H1 (cell line): ENCODE measurements around the gene KRCC1. TPM values are rescaled to one million over a fixed set of nuclear protein-coding genes. Genes with fewer than 3 reads are reported as not detected.

Source experiments
- CTCF ChIA-PET: fragments of 300-600 bp; sonication (Branson Sonifier 250); formaldehyde crosslinking; loops from one replicate; lab custom pipeline; 2021; ENCODE audit not compliant: partially characterized antibody; lab: Charles Lee
- POLR2A ChIA-PET: fragments of 300-600 bp; sonication (Branson Sonifier 250); formaldehyde crosslinking; loops from one replicate; lab custom pipeline; 2021; ENCODE audit warnings: inconsistent platforms; ENCODE audit not compliant: partially characterized antibody; lab: Charles Lee
- DNase-seq, 2 experiments: peaks; one replicate each; pipeline versions ENCODE4 v3.0.0 to v3.0.0-alpha.2; 2010 to 2022; ENCODE audit warnings: low spot score in 2 of 2, low read depth in 1 of 2, mixed read lengths in 1 of 2
- FAIRE-seq: peaks from 2 replicates; lab custom pipeline; 2011; peaks lifted over from hg19 to GRCh38; lab: Jason Lieb, UNC
- H2AFZ ChIP-seq: 2 replicates; pipeline ENCODE4 v1.8.1; 2012; ENCODE audit warnings: low read length, inconsistent platforms
- H2AK5ac ChIP-seq: 2 replicates; pipeline ENCODE4 v1.6.1; 2013; ENCODE audit warnings: low read depth, low read length
- H2BK120ac ChIP-seq: replicated peaks from 2 replicates; pipeline ENCODE3; 2013; ENCODE audit warnings: low read depth, low read length, inconsistent platforms
- H2BK12ac ChIP-seq: 2 replicates; pipeline ENCODE4 v1.6.1; 2013; ENCODE audit warnings: low read depth, low read length
- H2BK15ac ChIP-seq: 2 replicates; pipeline ENCODE4 v1.6.1; 2013; ENCODE audit warnings: low read length
- H2BK20ac ChIP-seq: 2 replicates; pipeline ENCODE4 v1.6.1; 2013; ENCODE audit warnings: low read length
- H2BK5ac ChIP-seq: 2 replicates; pipeline ENCODE4 v1.6.1; 2013; ENCODE audit warnings: low read depth, low read length
- H3K14ac ChIP-seq: 2 replicates; pipeline ENCODE4 v1.6.1; 2013; ENCODE audit warnings: inconsistent platforms; ENCODE audit not compliant: insufficient read length
- H3K18ac ChIP-seq: 2 replicates; pipeline ENCODE4 v1.6.1; 2013; ENCODE audit warnings: low read length; ENCODE audit errors: extremely low read depth
- H3K23ac ChIP-seq: 2 replicates; pipeline ENCODE4 v1.6.1; 2013; ENCODE audit warnings: inconsistent platforms; ENCODE audit not compliant: insufficient read length
- H3K23me2 ChIP-seq: 2 replicates; pipeline ENCODE4 v1.6.1; 2013; ENCODE audit warnings: low read depth, low read length
- H3K27ac ChIP-seq: 2 replicates; pipeline ENCODE4 v1.6.1; 2011; ENCODE audit warnings: low read depth, low read length, inconsistent platforms
- H3K27me3 ChIP-seq, 4 experiments: replicated peaks in 1 of 4; 1 replicate in 1 of 4; 2 replicates in 3 of 4; pipeline versions ENCODE4 v1.6.1 to v1.8.1; 2011 to 2013; ENCODE audit warnings: low read length in 3 of 4, mild to moderate bottlenecking in 3 of 4, inconsistent platforms in 2 of 4, mixed read lengths in 2 of 4, moderate library complexity in 1 of 4; ENCODE audit not compliant: control insufficient read depth in 3 of 4, insufficient read depth in 3 of 4; ENCODE audit errors: extremely low read depth in 1 of 4
- H3K36me3 ChIP-seq, 4 experiments: 2 replicates each; pipeline versions ENCODE4 v1.6.1 to v1.8.1; 2011 to 2013; ENCODE audit warnings: mild to moderate bottlenecking in 4 of 4, low read length in 3 of 4, moderate library complexity in 2 of 4, control low read depth in 1 of 4, inconsistent platforms in 1 of 4; ENCODE audit not compliant: insufficient read depth in 4 of 4, control insufficient read depth in 2 of 4
- H3K4ac ChIP-seq: replicated peaks from 2 replicates; pipeline ENCODE3; 2013; ENCODE audit warnings: low read length, low read depth, mixed read lengths, inconsistent platforms; ENCODE audit not compliant: insufficient read length
- H3K4me1 ChIP-seq, 4 experiments: replicated peaks in 1 of 4; 1 replicate in 1 of 4; 2 replicates in 3 of 4; pipeline versions ENCODE4 v1.6.1 to v1.8.1; 2011 to 2013; ENCODE audit warnings: low read length in 3 of 4, inconsistent platforms in 2 of 4, mixed read lengths in 1 of 4; ENCODE audit not compliant: insufficient read depth in 4 of 4, control insufficient read depth in 3 of 4
- H3K4me2 ChIP-seq, 2 experiments: 2 replicates each; pipeline versions ENCODE4 v1.6.1 to v1.8.1; 2011 to 2013; ENCODE audit warnings: low read depth in 2 of 2, low read length in 2 of 2, control low read depth in 1 of 2, inconsistent platforms in 1 of 2, mild to moderate bottlenecking in 1 of 2; ENCODE audit not compliant: insufficient read depth in 1 of 2
- H3K4me3 ChIP-seq, 4 experiments: fragments of 200-600, 300-600 bp in 1 of 4; sonication (generic), shearing (Covaris generic), sonication (Bioruptor Twin) in 1 of 4; 2 replicates each; pipeline versions ENCODE4 v1.5.1 to v1.8.1; 2011 to 2016; ENCODE audit warnings: low read length in 4 of 4, low read depth in 3 of 4, control low read depth in 2 of 4, inconsistent platforms in 2 of 4, mild to moderate bottlenecking in 2 of 4, mixed read lengths in 1 of 4, moderate library complexity in 1 of 4; ENCODE audit not compliant: insufficient read depth in 2 of 4; ENCODE audit errors: extremely low read depth in 1 of 4
- H3K56ac ChIP-seq: replicated peaks from 2 replicates; pipeline ENCODE3; 2013; ENCODE audit warnings: low read depth, mild to moderate bottlenecking, mixed read lengths, low read length, inconsistent platforms; ENCODE audit not compliant: insufficient read length
- H3K79me1 ChIP-seq: 2 replicates; pipeline ENCODE4 v1.6.1; 2013; ENCODE audit warnings: low read depth, low read length, control low read depth
- H3K79me2 ChIP-seq, 2 experiments: 2 replicates each; pipeline versions ENCODE4 v1.6.1 to v1.8.1; 2012 to 2013; ENCODE audit warnings: low read length in 2 of 2, mild to moderate bottlenecking in 2 of 2, inconsistent platforms in 1 of 2; ENCODE audit not compliant: insufficient read depth in 2 of 2, control insufficient read depth in 1 of 2
- H3K9ac ChIP-seq, 4 experiments: replicated peaks in 1 of 4; 1 replicate in 1 of 4; 2 replicates in 3 of 4; pipeline versions ENCODE4 v1.6.1 to v1.8.1; 2011 to 2013; ENCODE audit warnings: low read depth in 3 of 4, low read length in 3 of 4, control low read depth in 2 of 4, mild to moderate bottlenecking in 2 of 4, moderate library complexity in 2 of 4, inconsistent platforms in 1 of 4; ENCODE audit errors: extremely low read depth in 1 of 4
- H3K9me3 ChIP-seq, 2 experiments: 2 replicates each; pipeline versions ENCODE4 v1.6.1 to v1.8.1; 2012 to 2013; ENCODE audit warnings: mild to moderate bottlenecking in 2 of 2, moderate library complexity in 2 of 2, control low read depth in 1 of 2, inconsistent platforms in 1 of 2, low read depth in 1 of 2, low read length in 1 of 2, mixed read lengths in 1 of 2; ENCODE audit not compliant: insufficient read depth in 2 of 2
- H4K20me1 ChIP-seq, 2 experiments: replicated peaks in 1 of 2; 2 replicates each; pipeline versions ENCODE3 to v1.8.1; 2011 to 2013; ENCODE audit warnings: inconsistent platforms in 2 of 2, low read length in 2 of 2, mild to moderate bottlenecking in 1 of 2; ENCODE audit not compliant: insufficient read depth in 2 of 2, control insufficient read depth in 1 of 2
- H4K5ac ChIP-seq: 2 replicates; pipeline ENCODE4 v1.6.1; 2013; ENCODE audit warnings: low read length, low read depth, mixed read lengths, inconsistent platforms; ENCODE audit not compliant: insufficient read length
- H4K8ac ChIP-seq: 2 replicates; pipeline ENCODE4 v1.8.0; 2013; ENCODE audit warnings: mild to moderate bottlenecking, moderate library complexity, low read length, inconsistent platforms; ENCODE audit not compliant: insufficient read depth; ENCODE audit errors: extremely low read depth
- H4K91ac ChIP-seq: replicated peaks from 2 replicates; pipeline ENCODE3; 2013; ENCODE audit warnings: low read length, mixed read lengths, inconsistent platforms; ENCODE audit not compliant: insufficient read length
- CBX8 ChIP-seq: fragments of 300-800, 300-1000 bp; sonication (generic); IDR thresholded peaks from 2 replicates; pipeline ENCODE4 v1.7.1; 2016; ENCODE audit warnings: low read depth, low read length, borderline replicate concordance
- CTCF ChIP-seq, 3 experiments: IDR thresholded peaks; 1 replicate in 2 of 3; 2 replicates in 1 of 3; pipeline versions ENCODE4 v1.5.1 to v1.6.1; 2011; ENCODE audit warnings: low read length in 3 of 3, mild to moderate bottlenecking in 3 of 3, inconsistent platforms in 2 of 3, low read depth in 1 of 3, moderate library complexity in 1 of 3; ENCODE audit not compliant: insufficient read depth in 1 of 3; ENCODE audit errors: control extremely low read depth in 1 of 3
- EGR1 ChIP-seq: IDR thresholded peaks from 2 replicates; pipeline ENCODE4 v1.6.1; 2011; ENCODE audit warnings: low read depth, low read length, borderline replicate concordance
- GTF2F1 ChIP-seq: IDR thresholded peaks from 2 replicates; pipeline ENCODE4 v1.6.1; 2012; ENCODE audit warnings: low read depth, low read length, improper control_type of control experiment, borderline replicate concordance
- JUND ChIP-seq: IDR thresholded peaks from 2 replicates; pipeline ENCODE4 v1.6.1; 2011; ENCODE audit warnings: mild to moderate bottlenecking, improper control_type of control experiment, low read length
- NANOG ChIP-seq: IDR thresholded peaks from 2 replicates; pipeline ENCODE4 v1.6.1; 2011; ENCODE audit warnings: low read length, low read depth, mild to moderate bottlenecking, inconsistent platforms; ENCODE audit not compliant: insufficient read depth, poor library complexity, severe bottlenecking
- RBBP5 ChIP-seq: IDR thresholded peaks from 2 replicates; pipeline ENCODE4 v1.7.1; 2012; ENCODE audit warnings: low read depth, mild to moderate bottlenecking, inconsistent platforms, low read length, moderate library complexity, borderline replicate concordance
- SIN3A ChIP-seq, 2 experiments: IDR thresholded peaks in 1 of 2; conservative IDR thresholded peaks in 1 of 2; 2 replicates each; pipeline ENCODE4 v1.6.1; 2011 to 2012; ENCODE audit warnings: low read length in 2 of 2, improper control_type of control experiment in 1 of 2, low read depth in 1 of 2, mild to moderate bottlenecking in 1 of 2
- SIRT6 ChIP-seq: IDR thresholded peaks from one replicate; pipeline ENCODE4 v1.7.1; 2012; ENCODE audit warnings: low read length, inconsistent platforms
- SP2 ChIP-seq: IDR thresholded peaks from 2 replicates; pipeline ENCODE4 v1.6.1; 2012; ENCODE audit warnings: mild to moderate bottlenecking, low read length, inconsistent platforms
- TAF7 ChIP-seq: optimal IDR thresholded peaks from 2 replicates; pipeline ENCODE3; 2011; ENCODE audit warnings: low read depth, mild to moderate bottlenecking, inconsistent platforms, low read length, moderate library complexity, borderline replicate concordance
- TEAD4 ChIP-seq: IDR thresholded peaks from 2 replicates; pipeline ENCODE4 v1.6.1; 2012; ENCODE audit warnings: low read depth, low read length, inconsistent platforms, mixed read lengths
- WGBS, 2 experiments: shearing (Covaris generic) in 1 of 2; methylation state at CpG; one replicate each; pipeline versions ENCODE4 v1.1.6 to v1.1.7; 2013 to 2015; ENCODE audit warnings: low lambda C conversion rate in 2 of 2, mixed read lengths in 2 of 2, inconsistent platforms in 1 of 2, low coverage in 1 of 2, missing lambda C conversion rate in 1 of 2; ENCODE audit not compliant: insufficient replicate concordance in 2 of 2, insufficient coverage in 1 of 2, insufficient read length in 1 of 2; ENCODE audit errors: extremely low coverage in 1 of 2, missing lambda C conversion rate in 1 of 2; 5-methylcytosine and 5-hydroxymethylcytosine counted together
- polyA plus RNA-seq, 7 experiments: library from polyadenylated mRNA; depleted of rRNA in 3 of 7; stranded (reverse) in 5 of 7; unstranded in 2 of 7; fragments of >200 nt in 5 of 7; fragments of 200-250 nt in 2 of 7; gene quantifications; 1 replicate in 5 of 7; 2 replicates in 1 of 7; 4 replicates in 1 of 7; pipeline versions ENCODE4 v1.2.1 to v1.2.3, GENCODE V29; 2011 to 2013; ENCODE audit warnings: missing spikeins in 2 of 7, mixed read lengths in 2 of 7
- total RNA-seq: library from RNA; stranded (reverse); fragmentation: NEBNext Ultra II Directional; extraction: Animal tissue kit (Norgen Biotek cat#: 25700); gene quantifications from 2 replicates; pipeline ENCODE4 v1.2.1, GENCODE V29; 2021

Gene KRCC1
- total and polyA plus RNA-seq, 2 of the 8 experiments (the other 6 are each of a cell fraction or from before 2014, with no cell fraction given) = 5.1 to 8.5 TPM

DNA sequence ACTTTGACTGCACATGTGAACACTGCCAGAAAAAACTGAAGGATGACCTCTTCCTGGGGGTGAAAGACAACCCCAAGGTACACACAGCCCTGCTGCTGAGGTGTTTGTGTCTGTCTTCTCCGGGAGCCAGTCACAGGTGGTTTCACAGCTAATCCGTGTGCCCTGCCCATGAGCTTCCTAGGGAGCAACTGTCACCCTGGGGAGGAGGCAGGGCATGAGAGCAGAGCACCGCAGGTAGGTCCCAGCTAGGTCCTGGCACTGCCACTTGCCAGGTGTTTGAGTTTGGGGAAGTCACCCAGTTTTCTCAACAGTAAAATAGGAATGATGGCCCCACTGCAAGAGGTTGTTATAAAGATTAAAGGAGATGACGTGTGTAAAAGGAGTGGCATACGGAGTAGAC lies 41.1 kb upstream of the KRCC1 start:
- H3K27ac ChIP-seq = no peak overlapping the region
- TF ChIP-seq SIN3A (conservative IDR thresholded peaks at IDR 0.05 in 1 of 2, IDR thresholded peaks at IDR 0.05 in 1 of 2; ENCODE audit: low read depth in 1 of 2, low read length in 2 of 2) (no peak), JUND (no peak), SP2 (no peak), TAF7 (no peak), CTCF (IDR thresholded peaks at IDR 0.05; ENCODE audit: control extremely low read depth in 1 of 3, insufficient read depth in 1 of 3, low read depth in 1 of 3, low read length in 3 of 3) (no peak), NANOG (no peak), GTF2F1 (no peak), TEAD4 (no peak), SIRT6 (no peak), CBX8 (no peak), RBBP5 (no peak), EGR1 (no peak)

More for the DNA sequence above, 41.1 kb upstream of the KRCC1 start:
- Histone ChIP-seq H2AK5ac (no peak overlapping the region), H3K36me3 (no peaks in the 10 kb centered on the region), H4K5ac (no peak overlapping the region), H3K56ac (no peak overlapping the region), H3K27me3 (no peaks in the 10 kb centered on the region), H3K4me3 (no peak overlapping the region), H2BK12ac (no peak overlapping the region), H4K20me1 (no peaks in the 10 kb centered on the region), H3K23ac (no peak overlapping the region), H3K9me3 (no peaks in the 10 kb centered on the region), H2BK20ac (no peak overlapping the region; the same call in 1 of the 2 replicates), H2BK120ac (no peak overlapping the region), H3K14ac (no peak overlapping the region), H3K23me2 (no peaks in the 10 kb centered on the region), H2AFZ (no peak overlapping the region), H3K4me1 (peaks cover 0 to 12% (median 3%) of the 10 kb centered on the region in 4 experiments; a peak in 5 of 7 replicates), H4K91ac (no peak overlapping the region), H2BK15ac (no peak overlapping the region), H4K8ac (no peak overlapping the region), H2BK5ac (no peak overlapping the region), H3K18ac (no peak overlapping the region), H3K79me1 (no peaks in the 10 kb centered on the region), H3K4ac (no peak overlapping the region), H3K9ac (no peak overlapping the region), H3K79me2 (no peaks in the 10 kb centered on the region), H3K4me2 (no peak overlapping the region)
- ChIA-PET CTCF (interaction anchor here (1.2 to 4.2 kb wide), 4 partner anchors 12 to 578 kb away, joined by 4 to 26 read pairs (median 4); no protein-coding TSS in a partner anchor), POLR2A (no interaction called here)
- 83% methylated on average over 5 of the region's 5 CpGs; no CpG with 5 or more reads in 1 of the 2 experiments for WGBS, 2 experiments
- FAIRE-seq (no peak), DNase-seq (no peak)
